ENCODE measurements around the gene PRKCA.
A peak's percentile ranks its signal among the peaks of the same experiment; 100 is the strongest.
"Not testable (repeated sequence)": the region's sequence is repeated elsewhere in the genome, so short reads cannot be mapped to it uniquely, and the experiment has no call there.

Gene PRKCA

DNA sequence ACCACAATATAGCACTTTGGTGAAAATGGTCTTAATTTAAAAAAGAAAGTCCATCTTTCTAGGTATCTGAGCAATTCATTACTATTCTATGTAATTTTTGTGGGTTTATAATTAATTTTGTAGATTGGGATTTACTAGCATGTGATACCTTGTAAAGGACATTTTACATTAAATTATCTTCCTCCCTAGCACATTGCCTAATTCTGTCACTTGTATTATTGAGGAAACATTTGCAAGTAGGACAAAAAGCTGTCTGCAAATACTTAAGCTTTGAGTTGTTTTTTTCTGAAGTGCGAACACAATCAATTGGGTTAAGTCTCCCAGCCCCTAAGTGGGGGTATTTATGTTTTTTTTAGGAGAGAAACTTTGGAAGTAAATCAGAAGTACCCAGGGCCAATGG lies 167.0 kb downstream of the PRKCA start:
- no peaks in the 10 kb centered on the region for H3K9me3 Mint-ChIP-seq
- H3K27me3 Mint-ChIP-seq (ENCODE audit: low read depth) = no peaks in the 10 kb centered on the region
- H3K4me3 Mint-ChIP-seq = no peak overlapping the region
- H3K36me3 Mint-ChIP-seq (ENCODE audit: low read depth) = peaks cover 4% of the 10 kb centered on the region
- H3K4me1 Mint-ChIP-seq (ENCODE audit: low read depth) = peaks cover 59% of the 10 kb centered on the region
- H3K27ac Mint-ChIP-seq = no peak overlapping the region

- no peaks in the 10 kb centered on the region for H3K27me3 Mint-ChIP-seq (ENCODE audit: low read depth)
- no peaks in the 10 kb centered on the region for H3K9me3 Mint-ChIP-seq
- H3K27ac Mint-ChIP-seq = no peak overlapping the region
- H3K36me3 Mint-ChIP-seq (ENCODE audit: low read depth) = peaks cover 4% of the 10 kb centered on the region
- no peak overlapping the region for H3K4me3 Mint-ChIP-seq
- H3K4me1 Mint-ChIP-seq (ENCODE audit: low read depth) = peaks cover 63% of the 10 kb centered on the region
These were observed 167.5 kb downstream of the PRKCA start for GRCh38 chr17:66469890-66470289.

GRCh38 chr17:66472123-66472522 lies 169.7 kb downstream of the PRKCA start:
- Mint-ChIP-seq H3K27ac (no peak overlapping the region), H3K4me1 (ENCODE audit: low read depth) (peaks cover 56% of the 10 kb centered on the region), H3K9me3 (no peaks in the 10 kb centered on the region), H3K36me3 (ENCODE audit: low read depth) (peaks cover 9% of the 10 kb centered on the region), H3K4me3 (no peak overlapping the region), H3K27me3 (ENCODE audit: low read depth) (no peaks in the 10 kb centered on the region)

- H3K27ac Mint-ChIP-seq = no peak overlapping the region
- H3K4me3 Mint-ChIP-seq = no peak overlapping the region
- peaks cover 37% of the 10 kb centered on the region for H3K4me1 Mint-ChIP-seq (ENCODE audit: low read depth)
- H3K36me3 Mint-ChIP-seq (ENCODE audit: low read depth) = peaks cover 14% of the 10 kb centered on the region
- H3K27me3 Mint-ChIP-seq (ENCODE audit: low read depth) = no peaks in the 10 kb centered on the region
- H3K9me3 Mint-ChIP-seq = peaks cover 9% of the 10 kb centered on the region
These were observed 171.8 kb downstream of the PRKCA start for GRCh38 chr17:66474258-66474657.

DNA sequence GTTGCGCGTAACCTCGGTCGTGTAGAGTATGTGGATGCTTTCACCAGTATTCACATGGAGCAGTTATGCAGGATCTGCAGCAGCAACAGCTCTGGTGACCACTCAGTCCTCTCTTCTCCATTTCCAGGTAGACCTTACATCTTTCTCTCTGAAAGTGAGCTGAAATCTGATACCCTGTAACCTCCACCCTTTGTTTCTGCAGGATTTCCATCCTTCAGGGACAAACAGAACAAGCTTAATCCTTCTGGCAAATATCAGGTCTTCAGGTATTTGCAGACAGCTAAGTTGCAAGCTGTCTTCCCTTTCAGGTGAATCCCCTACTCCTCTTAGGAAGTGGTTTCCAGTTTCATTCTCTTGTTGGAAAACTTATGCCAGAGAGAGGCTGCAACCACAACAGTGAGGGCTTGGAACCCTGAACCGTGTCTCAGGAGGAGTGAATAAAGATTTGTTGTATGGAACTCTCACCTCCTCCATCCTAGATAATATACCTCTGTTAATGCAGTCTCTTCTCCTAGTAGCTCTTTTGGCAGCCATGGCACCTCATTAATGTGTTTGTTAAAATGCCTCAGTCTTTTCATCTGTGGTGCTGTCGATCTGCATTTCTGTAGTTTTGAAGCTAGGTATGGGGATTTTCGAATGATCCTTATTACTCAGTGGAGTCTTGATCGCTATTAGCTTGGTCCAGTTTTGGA lies 172.5 kb downstream of the PRKCA start:
- no peaks in the 10 kb centered on the region for H3K27me3 Mint-ChIP-seq (ENCODE audit: low read depth)
- H3K9me3 Mint-ChIP-seq = peaks cover 9% of the 10 kb centered on the region
- H3K36me3 Mint-ChIP-seq (ENCODE audit: low read depth) = peaks cover 18% of the 10 kb centered on the region
- H3K27ac Mint-ChIP-seq = no peak overlapping the region
- H3K4me3 Mint-ChIP-seq = no peak overlapping the region
- H3K4me1 Mint-ChIP-seq (ENCODE audit: low read depth) = peaks cover 32% of the 10 kb centered on the region

DNA sequence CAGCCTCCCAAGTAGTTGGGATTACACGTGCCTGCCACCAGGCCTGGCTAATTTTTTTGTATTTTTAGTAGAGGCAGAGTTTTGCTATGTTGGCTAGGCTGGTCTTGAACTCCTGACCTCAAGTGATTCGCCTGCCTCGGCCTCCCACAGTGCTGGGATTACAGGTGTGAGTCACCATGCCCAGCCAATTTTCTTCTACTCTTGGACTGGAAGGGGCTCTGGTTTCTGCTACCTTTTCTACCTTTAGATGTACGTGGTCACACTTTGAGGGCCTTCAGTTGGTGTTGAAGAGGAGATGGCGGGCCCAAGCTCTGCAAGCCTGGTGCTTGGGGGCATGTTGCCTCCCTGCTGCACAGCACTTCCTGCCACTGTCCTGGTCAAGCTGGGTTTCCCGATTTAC lies 173.6 kb downstream of the PRKCA start:
- H3K27me3 Mint-ChIP-seq (ENCODE audit: low read depth) = no peaks in the 10 kb centered on the region
- H3K4me3 Mint-ChIP-seq = no peak overlapping the region
- H3K4me1 Mint-ChIP-seq (ENCODE audit: low read depth) = peaks cover 32% of the 10 kb centered on the region
- H3K27ac Mint-ChIP-seq = no peak overlapping the region
- peaks cover 9% of the 10 kb centered on the region for H3K9me3 Mint-ChIP-seq
- H3K36me3 Mint-ChIP-seq (ENCODE audit: low read depth) = peaks cover 22% of the 10 kb centered on the region

DNA sequence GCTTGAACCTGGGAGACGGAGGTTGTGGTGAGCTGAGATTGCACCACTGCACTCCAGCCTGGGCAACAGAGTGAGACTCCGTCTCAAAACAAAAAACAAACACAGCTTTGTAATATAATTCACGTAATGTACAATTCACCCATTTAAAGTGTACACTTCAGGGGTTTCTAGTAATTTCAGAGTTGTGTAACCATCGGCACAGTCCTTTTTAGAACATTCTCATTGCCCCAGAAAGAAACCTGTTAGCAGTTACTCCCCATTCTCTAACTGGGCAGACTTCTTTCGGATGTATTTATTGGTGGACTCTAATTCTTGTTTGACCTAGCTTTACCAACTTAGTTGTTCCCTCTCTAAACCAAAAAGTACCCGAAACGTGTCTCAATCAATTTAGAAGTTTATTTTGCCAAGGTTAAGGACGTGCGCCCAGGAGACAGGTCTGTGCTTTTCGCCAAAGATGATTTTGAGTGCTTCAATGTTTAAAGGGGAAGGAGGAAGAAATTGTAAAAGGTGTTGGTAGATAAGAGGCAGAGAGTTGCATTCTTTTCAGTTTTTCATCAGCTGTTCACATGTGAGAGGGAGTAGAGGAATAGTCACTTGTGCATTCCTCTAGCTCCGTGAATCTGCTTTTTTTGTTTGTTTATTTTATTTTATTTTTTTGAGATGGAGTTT lies 175.3 kb downstream of the PRKCA start:
- Mint-ChIP-seq H3K36me3 (ENCODE audit: low read depth) (peaks cover 25% of the 10 kb centered on the region), H3K4me1 (ENCODE audit: low read depth) (peaks cover 25% of the 10 kb centered on the region), H3K27me3 (ENCODE audit: low read depth) (no peaks in the 10 kb centered on the region), H3K9me3 (peaks cover 9% of the 10 kb centered on the region), H3K27ac (no peak overlapping the region), H3K4me3 (no peak overlapping the region)

DNA sequence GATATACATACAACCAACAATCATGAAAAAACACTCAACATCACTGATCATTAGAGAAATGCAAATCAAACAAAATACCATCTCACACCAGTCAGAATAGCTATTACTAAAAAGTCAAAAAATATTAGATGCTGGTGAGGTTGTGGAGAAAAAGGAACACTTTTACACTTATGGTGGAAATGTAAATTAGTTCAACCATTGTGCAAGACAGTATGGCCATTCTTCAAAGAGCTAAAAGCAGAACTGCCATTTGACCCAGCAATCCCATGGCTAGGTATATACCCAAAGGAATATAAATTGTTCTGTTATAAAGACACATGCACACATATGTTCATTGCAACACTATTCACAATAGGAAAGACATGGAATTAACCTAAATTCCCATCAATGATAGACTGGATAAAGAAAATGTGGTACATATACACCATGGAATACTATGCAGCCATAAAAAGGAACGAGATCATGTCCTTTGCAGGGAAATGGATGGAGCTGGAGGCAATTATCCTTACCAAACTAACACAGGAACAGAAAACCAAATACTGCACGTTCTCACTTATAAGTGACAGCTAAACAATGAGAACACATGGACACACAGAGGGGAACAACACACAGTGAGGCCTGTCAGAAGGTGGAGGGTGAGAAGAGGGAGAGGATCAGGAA lies 176.9 kb downstream of the PRKCA start:
- H3K27ac Mint-ChIP-seq = not testable (repeated sequence)
- H3K4me1 Mint-ChIP-seq (ENCODE audit: low read depth) = peaks cover 19% of the 10 kb centered on the region

DNA sequence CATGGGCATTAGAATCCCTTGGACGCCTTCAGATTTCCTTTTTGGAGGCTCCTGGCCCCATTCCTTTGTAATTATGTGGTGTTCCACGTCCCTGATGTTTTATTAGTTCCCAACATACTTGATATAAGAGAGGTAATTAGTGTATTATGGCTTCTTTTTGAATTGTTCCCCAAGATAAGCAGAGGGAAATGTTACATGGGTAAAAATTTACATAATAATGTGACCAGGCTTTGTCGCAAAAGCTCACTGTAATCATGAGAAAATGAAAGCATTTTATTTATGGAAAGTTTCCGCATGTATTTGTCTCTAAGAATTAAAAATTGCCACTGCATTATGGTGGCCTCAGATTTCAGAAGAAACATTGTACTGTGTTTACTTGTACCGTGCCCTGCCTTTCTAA lies 177.8 kb downstream of the PRKCA start:
- Mint-ChIP-seq H3K27me3 (ENCODE audit: low read depth) (no peaks in the 10 kb centered on the region), H3K27ac (peak overlapping the region; percentile 6), H3K4me3 (no peak overlapping the region), H3K9me3 (peaks cover 9% of the 10 kb centered on the region), H3K36me3 (ENCODE audit: low read depth) (peaks cover 23% of the 10 kb centered on the region), H3K4me1 (ENCODE audit: low read depth) (peaks cover 15% of the 10 kb centered on the region)

More for the DNA sequence above, 176.9 kb downstream of the PRKCA start:
- not testable (repeated sequence) for H3K9me3 Mint-ChIP-seq; H3K27me3 Mint-ChIP-seq (ENCODE audit: low read depth); H3K4me3 Mint-ChIP-seq
- peaks cover 24% of the 10 kb centered on the region for H3K36me3 Mint-ChIP-seq (ENCODE audit: low read depth)

DNA sequence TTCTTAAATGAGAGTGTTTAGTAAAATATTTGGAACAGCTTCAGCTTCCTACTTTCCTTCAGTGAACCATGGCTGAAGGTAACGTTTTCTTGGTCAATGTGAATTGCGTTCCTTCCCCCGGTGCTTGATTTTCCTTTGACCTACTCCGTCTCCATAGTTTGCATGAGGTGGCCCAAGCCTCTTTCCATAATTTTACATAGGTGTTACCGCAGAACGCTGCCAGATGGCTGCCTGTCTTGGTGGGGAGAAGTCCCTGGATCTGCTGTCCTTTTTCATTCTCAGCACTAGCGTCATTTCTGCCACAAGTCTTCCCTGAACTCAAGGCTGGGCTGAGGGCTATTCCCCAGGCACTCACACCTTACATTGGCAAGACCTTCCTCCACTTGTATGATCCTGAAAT lies 178.4 kb downstream of the PRKCA start:
- H3K36me3 Mint-ChIP-seq (ENCODE audit: low read depth) = peaks cover 19% of the 10 kb centered on the region
- no peak overlapping the region for H3K4me3 Mint-ChIP-seq
- no peak overlapping the region for H3K27ac Mint-ChIP-seq
- H3K27me3 Mint-ChIP-seq (ENCODE audit: low read depth) = no peaks in the 10 kb centered on the region
- peaks cover 12% of the 10 kb centered on the region for H3K4me1 Mint-ChIP-seq (ENCODE audit: low read depth)
- peaks cover 9% of the 10 kb centered on the region for H3K9me3 Mint-ChIP-seq

- Mint-ChIP-seq H3K9me3 (peaks cover 9% of the 10 kb centered on the region), H3K27ac (no peak overlapping the region), H3K4me1 (ENCODE audit: low read depth) (peaks cover 12% of the 10 kb centered on the region), H3K4me3 (no peak overlapping the region), H3K36me3 (ENCODE audit: low read depth) (peaks cover 19% of the 10 kb centered on the region), H3K27me3 (ENCODE audit: low read depth) (no peaks in the 10 kb centered on the region)
These were observed 178.9 kb downstream of the PRKCA start for GRCh38 chr17:66481271-66481670.

DNA sequence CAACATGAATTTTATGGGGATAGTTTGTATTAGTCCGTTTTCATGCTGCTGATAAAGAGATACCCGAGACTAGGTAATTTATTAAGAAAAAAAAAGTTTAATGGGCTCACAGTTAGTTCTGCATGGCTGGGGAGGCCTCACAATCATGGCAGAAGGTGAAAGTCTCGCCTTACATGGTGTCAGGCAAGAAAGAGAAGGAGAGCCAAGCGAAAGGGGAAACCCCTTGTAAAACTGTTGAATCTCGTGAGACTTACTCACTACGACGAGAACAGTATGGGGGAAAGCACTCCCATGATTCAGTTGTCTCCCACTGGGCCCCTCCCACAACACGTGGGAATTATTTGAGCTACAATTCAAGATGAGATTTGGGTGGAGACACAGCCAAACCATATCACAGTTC lies 181.5 kb downstream of the PRKCA start:
- Mint-ChIP-seq H3K27me3 (ENCODE audit: low read depth) (no peaks in the 10 kb centered on the region), H3K36me3 (ENCODE audit: low read depth) (peaks cover 15% of the 10 kb centered on the region), H3K27ac (no peak overlapping the region), H3K4me3 (no peak overlapping the region), H3K4me1 (ENCODE audit: low read depth) (peaks cover 17% of the 10 kb centered on the region), H3K9me3 (peaks cover 3% of the 10 kb centered on the region)

DNA sequence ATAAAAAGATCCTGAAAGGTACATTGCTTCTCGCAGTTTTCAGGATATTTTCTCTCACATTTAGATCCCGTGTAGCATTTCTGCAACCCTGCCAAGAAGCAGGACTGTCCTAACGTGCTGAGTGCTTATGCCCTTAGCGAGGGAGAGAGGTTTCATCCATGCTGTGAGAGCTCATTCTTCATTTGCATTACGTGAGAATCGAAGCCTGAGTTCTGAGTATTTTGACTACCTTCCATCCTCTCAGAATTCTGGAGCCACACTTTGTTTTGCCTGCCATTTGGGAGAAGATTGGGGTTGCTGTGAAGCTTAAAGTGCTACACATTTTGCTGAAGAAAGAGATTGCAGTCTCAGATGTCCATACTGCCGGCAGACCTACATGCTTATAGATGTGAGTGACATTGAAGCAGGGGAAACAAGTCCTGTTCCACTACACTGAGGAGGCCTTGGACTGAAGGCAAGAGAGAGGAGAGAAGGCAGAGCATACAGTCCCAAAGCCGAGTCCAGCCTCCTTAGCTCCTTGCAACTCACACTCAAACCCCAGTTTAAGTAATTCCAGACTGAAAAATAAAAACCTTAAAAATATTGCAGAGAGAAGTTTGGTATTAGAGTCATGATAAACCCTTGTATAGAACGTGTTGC lies 183.0 kb downstream of the PRKCA start:
- Mint-ChIP-seq H3K9me3 (no peaks in the 10 kb centered on the region), H3K27me3 (ENCODE audit: low read depth) (no peaks in the 10 kb centered on the region), H3K36me3 (ENCODE audit: low read depth) (peaks cover 9% of the 10 kb centered on the region), H3K4me3 (no peak overlapping the region), H3K4me1 (ENCODE audit: low read depth) (peaks cover 20% of the 10 kb centered on the region), H3K27ac (no peak overlapping the region)

GRCh38 chr17:66487121-66487520 lies 184.7 kb downstream of the PRKCA start:
- peaks cover 28% of the 10 kb centered on the region for H3K4me1 Mint-ChIP-seq (ENCODE audit: low read depth)
- peaks cover 3% of the 10 kb centered on the region for H3K36me3 Mint-ChIP-seq (ENCODE audit: low read depth)
- H3K27me3 Mint-ChIP-seq (ENCODE audit: low read depth) = no peaks in the 10 kb centered on the region
- no peak overlapping the region for H3K27ac Mint-ChIP-seq
- H3K4me3 Mint-ChIP-seq = no peak overlapping the region
- no peaks in the 10 kb centered on the region for H3K9me3 Mint-ChIP-seq
